Vagina (tissue), 2 donors: ENCODE results near the gene RUNDC3A. TPM values are rescaled to one million over a fixed set of nuclear protein-coding genes. Genes with fewer than 3 reads are reported as not detected.
"Not testable (repeated sequence)": the region's sequence is repeated elsewhere in the genome, so short reads cannot be mapped to it uniquely, and the experiment has no call there.

ENCODE experiments used
- DNase-seq, 2 donors: peaks; one replicate each; pipeline ENCODE4 v3.0.0-alpha.2; 2017; ENCODE audit errors: extremely low spot score in 2 of 2
- H3K27ac ChIP-seq: fragments of 200-600 bp; sonication (generic); one replicate; pipeline ENCODE4 v1.5.1; 2019
- H3K27me3 ChIP-seq: fragments of 200-600 bp; sonication (generic); one replicate; pipeline ENCODE4 v1.5.1; 2019
- H3K36me3 ChIP-seq, 2 donors: fragments of 200-600 bp; sonication (generic); one replicate each; pipeline ENCODE4 v1.5.1; 2017 to 2019
- H3K4me1 ChIP-seq: fragments of 200-600 bp; sonication (generic); one replicate; pipeline ENCODE4 v1.5.1; 2019
- H3K4me3 ChIP-seq, 2 donors: fragments of 200-600 bp; sonication (generic); 1 replicate in 1 of 2; 2 replicates in 1 of 2; pipeline ENCODE4 v1.5.1; 2016 to 2019
- H3K9me3 ChIP-seq: fragments of 200-600 bp; sonication (generic); one replicate; pipeline ENCODE4 v1.5.1; 2019
- POLR2A ChIP-seq, 2 donors: fragments of 450-650 bp; IDR thresholded peaks; one replicate each; pipeline ENCODE4 v1.6.1; 2017; ENCODE audit warnings: antibody characterized with exemption in 2 of 2, mild to moderate bottlenecking in 2 of 2, moderate library complexity in 2 of 2
- POLR2AphosphoS5 ChIP-seq, 2 donors: sonication (generic); formaldehyde crosslinking; IDR thresholded peaks; one replicate each; pipeline ENCODE4 v1.9.0; 2017; ENCODE audit warnings: antibody characterized with exemption in 2 of 2, mild to moderate bottlenecking in 2 of 2, low read depth in 1 of 2; ENCODE audit not compliant: insufficient read depth in 1 of 2
- intact Hi-C: fragments of 100-400 bp; cut with DNase I; formaldehyde crosslinking; loops from one replicate; pipeline ENCODE4 v1.15.1; 2023
- total RNA-seq: library from RNA; depleted of rRNA; stranded (reverse); fragments of >200 nt; gene quantifications from one replicate; pipeline ENCODE4 v1.2.3, GENCODE V29; 2016
- TF ChIP-seq, protein P1 (sequence below), 3 experiments: fragments of 450-650 bp in 2 of 3; fragments of 200-600 bp in 1 of 3; sonication (generic) in 1 of 3; IDR thresholded peaks; one replicate each; pipeline ENCODE4 v1.5.1; 2017 to 2019; ENCODE audit warnings: antibody characterized with exemption in 3 of 3, mild to moderate bottlenecking in 2 of 3, moderate library complexity in 2 of 3

RUNDC3A gene
- total RNA-seq, 1 donor from 2014 or later: 2.0 TPM

GRCh38 chr17:44327715-44328449 lies 19.5 kb downstream of the RUNDC3A start:
- TF ChIP-seq POLR2A (IDR thresholded peaks at IDR 0.05) (no peak), POLR2AphosphoS5 (IDR thresholded peaks at IDR 0.05; ENCODE audit: insufficient read depth in 1 of 2, low read depth in 1 of 2) (no peak)
- TF ChIP-seq, protein P1, sequence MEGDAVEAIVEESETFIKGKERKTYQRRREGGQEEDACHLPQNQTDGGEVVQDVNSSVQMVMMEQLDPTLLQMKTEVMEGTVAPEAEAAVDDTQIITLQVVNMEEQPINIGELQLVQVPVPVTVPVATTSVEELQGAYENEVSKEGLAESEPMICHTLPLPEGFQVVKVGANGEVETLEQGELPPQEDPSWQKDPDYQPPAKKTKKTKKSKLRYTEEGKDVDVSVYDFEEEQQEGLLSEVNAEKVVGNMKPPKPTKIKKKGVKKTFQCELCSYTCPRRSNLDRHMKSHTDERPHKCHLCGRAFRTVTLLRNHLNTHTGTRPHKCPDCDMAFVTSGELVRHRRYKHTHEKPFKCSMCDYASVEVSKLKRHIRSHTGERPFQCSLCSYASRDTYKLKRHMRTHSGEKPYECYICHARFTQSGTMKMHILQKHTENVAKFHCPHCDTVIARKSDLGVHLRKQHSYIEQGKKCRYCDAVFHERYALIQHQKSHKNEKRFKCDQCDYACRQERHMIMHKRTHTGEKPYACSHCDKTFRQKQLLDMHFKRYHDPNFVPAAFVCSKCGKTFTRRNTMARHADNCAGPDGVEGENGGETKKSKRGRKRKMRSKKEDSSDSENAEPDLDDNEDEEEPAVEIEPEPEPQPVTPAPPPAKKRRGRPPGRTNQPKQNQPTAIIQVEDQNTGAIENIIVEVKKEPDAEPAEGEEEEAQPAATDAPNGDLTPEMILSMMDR (IDR thresholded peaks at IDR 0.05): no peak
- intact Hi-C loops: no loop called here
- Histone ChIP-seq H3K9me3 (no peaks in the 10 kb centered on the region), H3K36me3 (no peaks in the 10 kb centered on the region), H3K4me1 (peaks cover 26% of the 10 kb centered on the region), H3K27ac (no peak overlapping the region), H3K4me3 (no peak overlapping the region), H3K27me3 (no peaks in the 10 kb centered on the region)
- DNase-seq: no peak

- H3K27me3 ChIP-seq, H3K9me3 ChIP-seq, DNase-seq, H3K27ac ChIP-seq, H3K36me3 ChIP-seq, intact Hi-C loops, H3K4me3 ChIP-seq: not testable (repeated sequence)
- peaks cover 13% of the 10 kb centered on the region for H3K4me1 ChIP-seq
Measured at GRCh38 chr17:44329516-44329915, 21.1 kb downstream of the RUNDC3A start.

DNA sequence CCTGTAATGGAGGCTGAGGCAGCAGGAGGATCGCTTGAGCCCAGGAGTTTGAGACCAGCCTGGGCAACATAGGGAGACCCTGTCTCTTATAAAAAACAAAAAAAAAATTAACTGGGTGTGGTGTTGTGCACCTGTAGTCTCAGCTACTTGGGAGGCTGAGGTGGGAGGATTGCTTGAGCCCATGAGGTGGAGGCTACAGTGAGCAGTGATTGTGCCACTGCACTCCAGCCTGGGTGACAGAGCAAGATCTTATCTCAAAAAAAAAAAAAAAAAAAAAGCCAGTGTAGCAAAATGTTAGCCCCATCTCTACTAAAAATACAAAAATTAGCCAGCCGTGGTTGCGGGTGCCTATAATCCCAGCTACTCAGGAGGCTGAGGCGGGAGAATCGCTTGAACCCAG lies 21.9 kb downstream of the RUNDC3A start:
- DNase-seq, H3K27ac ChIP-seq, H3K27me3 ChIP-seq, H3K9me3 ChIP-seq, intact Hi-C loops, H3K36me3 ChIP-seq, H3K4me3 ChIP-seq: not testable (repeated sequence)
- peaks cover 12% of the 10 kb centered on the region for H3K4me1 ChIP-seq

- Histone ChIP-seq H3K27ac (no peak overlapping the region), H3K36me3 (no peaks in the 10 kb centered on the region), H3K4me1 (peaks cover 2% of the 10 kb centered on the region), H3K9me3 (no peaks in the 10 kb centered on the region), H3K27me3 (no peaks in the 10 kb centered on the region), H3K4me3 (no peak overlapping the region)
- intact Hi-C loops: no loop called here
- no peak for TF ChIP-seq POLR2A (IDR thresholded peaks at IDR 0.05)
- TF ChIP-seq, protein P1 (IDR thresholded peaks at IDR 0.05): peak; percentile 61 to 84 (median 72)
- TF ChIP-seq POLR2AphosphoS5 (IDR thresholded peaks at IDR 0.05; ENCODE audit: insufficient read depth in 1 of 2, low read depth in 1 of 2): peak in 1 of 2 donors; percentile 32
- DNase-seq: no peak
Measured at GRCh38 chr17:44331249-44331760, 22.9 kb downstream of the RUNDC3A start.

- no peak overlapping the region for H3K4me3 ChIP-seq
- H3K4me1 ChIP-seq: no peaks in the 10 kb centered on the region
- no peaks in the 10 kb centered on the region for H3K36me3 ChIP-seq
- no peak overlapping the region for H3K27ac ChIP-seq
- no peaks in the 10 kb centered on the region for H3K27me3 ChIP-seq
- TF ChIP-seq POLR2A (IDR thresholded peaks at IDR 0.05): no peak
- no peak for TF ChIP-seq POLR2AphosphoS5 (IDR thresholded peaks at IDR 0.05; ENCODE audit: insufficient read depth in 1 of 2, low read depth in 1 of 2)
- TF ChIP-seq, protein P1 (IDR thresholded peaks at IDR 0.05): no peak
- intact Hi-C loops: no loop called here
- no peak for DNase-seq
- no peaks in the 10 kb centered on the region for H3K9me3 ChIP-seq
Measured at GRCh38 chr17:44333371-44333770, 25.0 kb downstream of the RUNDC3A start.

DNA sequence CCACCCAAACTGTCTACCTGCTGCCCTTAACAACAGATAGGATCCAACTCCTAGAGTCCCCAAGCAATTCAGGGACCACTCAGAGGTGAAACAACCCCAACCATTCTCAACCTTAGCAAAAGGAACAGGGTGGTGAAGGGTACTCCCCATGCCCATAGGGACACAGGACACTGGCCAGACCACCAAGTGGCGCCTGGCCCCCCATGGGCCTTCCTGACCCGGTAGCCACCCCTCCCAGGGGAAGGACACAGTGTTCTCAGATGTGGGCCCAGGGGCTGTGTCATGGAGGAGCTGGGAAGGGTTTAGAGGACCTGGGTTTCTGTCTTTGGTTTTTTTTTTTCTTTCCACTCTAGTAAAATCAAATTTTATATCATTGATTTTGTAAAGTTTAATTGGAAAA lies 25.9 kb downstream of the RUNDC3A start:
- no peaks in the 10 kb centered on the region for H3K36me3 ChIP-seq
- TF ChIP-seq, protein P1 (IDR thresholded peaks at IDR 0.05): no peak
- TF ChIP-seq POLR2AphosphoS5 (IDR thresholded peaks at IDR 0.05; ENCODE audit: insufficient read depth in 1 of 2, low read depth in 1 of 2) (no peak), POLR2A (IDR thresholded peaks at IDR 0.05) (no peak)
- H3K4me1 ChIP-seq: no peaks in the 10 kb centered on the region
- no peak for DNase-seq
- no peak overlapping the region for H3K4me3 ChIP-seq
- no peaks in the 10 kb centered on the region for H3K27me3 ChIP-seq
- intact Hi-C loops: no loop called here
- no peaks in the 10 kb centered on the region for H3K9me3 ChIP-seq
- no peak overlapping the region for H3K27ac ChIP-seq
